Activated CD8-positive, alpha-beta T cell treated with anti-CD3 and anti-CD28 coated beads for 36 hours (primary cell): ENCODE measurements around the gene STK38L. TPM values are rescaled to one million over a fixed set of nuclear protein-coding genes. Genes with fewer than 3 reads are reported as not detected.

Experiments used
- ATAC-seq: fragments of 200-7000 bp; cut with Tn5 transposase; one replicate; pipeline ENCODE4 v1.10.0; 2021; ENCODE audit warnings: mild to moderate bottlenecking, moderate library complexity
- CTCF ChIA-PET: fragments of 350-600 bp; sonication (Branson Sonifier 250); formaldehyde crosslinking; loops from one replicate; lab custom pipeline; 2021; ENCODE audit warnings: antibody characterized with exemption; lab: Charles Lee
- POLR2A ChIA-PET: fragments of 350-600 bp; sonication (Branson Sonifier 250); formaldehyde crosslinking; loops from one replicate; lab custom pipeline; 2021; ENCODE audit warnings: antibody characterized with exemption; lab: Charles Lee
- DNase-seq: peaks from one replicate; pipeline ENCODE4 v3.0.0-alpha.2; 2020
- H3K27ac Mint-ChIP-seq: one replicate; pipeline ENCODE4 v1.8.0; 2021; ENCODE audit warnings: mild to moderate bottlenecking, mixed read lengths
- H3K27me3 Mint-ChIP-seq: one replicate; pipeline ENCODE4 v1.8.0; 2021; ENCODE audit warnings: mixed read lengths
- H3K36me3 Mint-ChIP-seq: one replicate; pipeline ENCODE4 v1.8.0; 2021; ENCODE audit warnings: low read depth, mixed read lengths
- H3K4me1 Mint-ChIP-seq: one replicate; pipeline ENCODE4 v1.8.0; 2021; ENCODE audit warnings: low read depth, mixed read lengths
- H3K4me3 Mint-ChIP-seq: one replicate; pipeline ENCODE4 v1.8.0; 2021; ENCODE audit warnings: mild to moderate bottlenecking, moderate library complexity, mixed read lengths
- H3K9me3 Mint-ChIP-seq: one replicate; pipeline ENCODE4 v1.8.0; 2021; ENCODE audit warnings: mixed read lengths
- intact Hi-C: fragments of 100-400 bp; cut with micrococcal nuclease; formaldehyde crosslinking; loops from one replicate; pipeline ENCODE4 v1.10.0; 2022
- total RNA-seq, 2 experiments: library from RNA; stranded (reverse); gene quantifications; one replicate each; pipeline ENCODE4 v1.2.3, GENCODE V29; 2021
- TF ChIP-seq, protein P1 (sequence below): fragments of 200-600 bp; IDR thresholded peaks from one replicate; pipeline ENCODE4 v1.8.0; 2022; ENCODE audit warnings: antibody characterized with exemption, mild to moderate bottlenecking

Gene STK38L
- total RNA-seq, 2 experiments from 2014 or later = 23.5 to 27.6 TPM

DNA sequence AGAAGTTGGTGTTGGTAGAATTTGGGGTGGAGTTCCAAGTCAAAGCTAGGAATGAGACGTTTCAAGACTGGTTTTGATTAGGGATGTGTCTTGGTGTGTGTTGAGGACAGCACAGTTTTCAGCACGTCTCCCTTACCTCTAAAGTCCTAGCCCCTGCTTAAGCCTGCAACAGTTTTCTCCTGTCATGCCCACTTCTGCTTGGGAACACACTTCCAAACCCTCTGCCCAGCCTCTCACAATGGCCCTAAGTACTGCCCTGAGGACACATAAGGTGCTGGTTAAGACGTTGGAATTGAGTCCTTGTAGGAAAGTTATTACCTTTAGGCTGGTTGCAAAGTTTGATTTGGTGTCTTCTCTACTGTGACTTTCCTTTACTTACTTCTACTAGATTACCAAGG, 87.8 kb downstream of the STK38L start:
- ChIA-PET CTCF (interaction anchor here (0.8 to 1.9 kb wide), 4 partner anchors 15 to 372 kb away, joined by 3 to 6 read pairs (median 4); no protein-coding TSS in a partner anchor), POLR2A (interaction anchor here (0.7 to 1.6 kb wide), 2 partner anchors 23 to 54 kb away, joined by 3 to 4 read pairs; no protein-coding TSS in a partner anchor)
- Mint-ChIP-seq H3K4me1 (peaks cover 36% of the 10 kb centered on the region), H3K4me3 (peak overlapping the region; percentile 85), H3K36me3 (peaks cover 10% of the 10 kb centered on the region), H3K27me3 (peaks cover 35% of the 10 kb centered on the region), H3K27ac (peak overlapping the region; percentile 84), H3K9me3 (no peaks in the 10 kb centered on the region)
- no peak for DNase-seq
- TF ChIP-seq, protein P1, sequence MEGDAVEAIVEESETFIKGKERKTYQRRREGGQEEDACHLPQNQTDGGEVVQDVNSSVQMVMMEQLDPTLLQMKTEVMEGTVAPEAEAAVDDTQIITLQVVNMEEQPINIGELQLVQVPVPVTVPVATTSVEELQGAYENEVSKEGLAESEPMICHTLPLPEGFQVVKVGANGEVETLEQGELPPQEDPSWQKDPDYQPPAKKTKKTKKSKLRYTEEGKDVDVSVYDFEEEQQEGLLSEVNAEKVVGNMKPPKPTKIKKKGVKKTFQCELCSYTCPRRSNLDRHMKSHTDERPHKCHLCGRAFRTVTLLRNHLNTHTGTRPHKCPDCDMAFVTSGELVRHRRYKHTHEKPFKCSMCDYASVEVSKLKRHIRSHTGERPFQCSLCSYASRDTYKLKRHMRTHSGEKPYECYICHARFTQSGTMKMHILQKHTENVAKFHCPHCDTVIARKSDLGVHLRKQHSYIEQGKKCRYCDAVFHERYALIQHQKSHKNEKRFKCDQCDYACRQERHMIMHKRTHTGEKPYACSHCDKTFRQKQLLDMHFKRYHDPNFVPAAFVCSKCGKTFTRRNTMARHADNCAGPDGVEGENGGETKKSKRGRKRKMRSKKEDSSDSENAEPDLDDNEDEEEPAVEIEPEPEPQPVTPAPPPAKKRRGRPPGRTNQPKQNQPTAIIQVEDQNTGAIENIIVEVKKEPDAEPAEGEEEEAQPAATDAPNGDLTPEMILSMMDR = no peak
- intact Hi-C loops = loop anchor here (5.0 kb wide), 1 partner anchor 310 kb away; no protein-coding TSS in a partner anchor
- peak; percentile 9 for ATAC-seq

DNA sequence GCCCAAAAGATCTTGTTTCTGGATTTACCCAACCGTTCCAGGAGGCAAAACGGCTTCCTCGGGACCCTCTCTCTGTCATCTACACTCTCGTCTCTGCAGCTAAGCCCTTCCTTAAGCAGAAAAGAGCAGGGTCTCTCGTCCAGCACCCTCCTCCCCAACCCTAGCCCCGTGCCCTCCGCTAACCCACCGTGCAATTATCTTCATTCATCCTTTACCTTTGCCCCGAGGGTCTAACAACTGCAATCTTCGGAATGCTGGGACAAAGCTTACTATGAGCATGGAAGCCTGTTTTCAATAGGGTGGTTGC, 88.3 kb downstream of the STK38L start:
- Mint-ChIP-seq H3K27me3 (peaks cover 37% of the 10 kb centered on the region), H3K36me3 (peaks cover 9% of the 10 kb centered on the region), H3K27ac (peak overlapping the region; percentile 84), H3K9me3 (no peaks in the 10 kb centered on the region), H3K4me3 (peak overlapping the region; percentile 85), H3K4me1 (peaks cover 36% of the 10 kb centered on the region)
- ChIA-PET POLR2A (interaction anchor here (0.6 kb wide), 1 partner anchor 373 kb away, joined by 3 read pairs; no protein-coding TSS in a partner anchor), CTCF (interaction anchor here (1.0 to 1.9 kb wide), 3 partner anchors 15 to 372 kb away, joined by 3 to 6 read pairs (median 4); no protein-coding TSS in a partner anchor)
- no peak for ATAC-seq
- intact Hi-C loops = loop anchor here (5.0 kb wide), 1 partner anchor 310 kb away; no protein-coding TSS in a partner anchor
- DNase-seq = no peak
- TF ChIP-seq, protein P1 = no peak

DNA sequence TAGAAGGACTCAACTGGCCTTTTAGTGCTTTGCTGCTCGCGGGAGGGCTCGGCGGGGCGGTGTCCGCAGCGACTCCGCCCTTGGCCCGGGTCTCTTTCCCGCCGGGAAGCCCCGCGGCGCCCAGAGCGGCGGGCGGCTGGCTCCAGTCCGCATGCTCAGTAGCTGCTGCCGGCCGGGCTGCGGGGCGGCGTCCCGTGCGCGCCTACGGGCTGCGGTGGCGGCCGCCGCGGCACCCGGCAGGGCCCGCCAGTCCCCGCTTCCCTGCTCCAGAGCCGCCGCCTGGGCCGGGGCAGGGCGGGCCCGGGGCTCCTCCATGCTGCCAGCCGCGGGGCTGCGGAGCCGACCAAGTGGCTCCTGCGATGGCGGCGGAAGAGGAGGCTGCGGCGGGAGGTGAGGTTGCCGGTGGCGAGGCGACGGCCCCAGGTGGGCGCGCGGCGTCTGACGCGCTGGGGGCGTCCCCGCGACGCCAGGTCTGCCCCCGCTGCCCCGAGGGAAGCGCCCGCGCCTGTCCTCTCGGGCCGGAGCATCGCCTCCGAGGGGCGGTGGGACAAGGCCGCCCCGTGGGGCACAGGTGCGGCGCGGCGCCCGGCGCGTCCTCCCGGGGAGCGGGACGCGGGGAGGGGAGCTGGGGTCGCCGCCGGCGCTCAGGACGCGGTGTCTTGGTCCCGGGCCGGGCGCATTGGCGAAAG, 88.8 kb downstream of the STK38L start, which contains the start of gene BMAL2:
Gene BMAL2 (plus strand): TSS at position 123 of the 689 bp plus-strand sequence. CDS start 237 bp downstream, at position 360.
- Mint-ChIP-seq H3K36me3 (peaks cover 4% of the 10 kb centered on the region), H3K9me3 (no peaks in the 10 kb centered on the region), H3K27ac (peak within 1 kb of the TSS; percentile 84), H3K4me1 (peaks cover 36% of the 10 kb centered on the region), H3K27me3 (peaks cover 37% of the 10 kb centered on the region), H3K4me3 (peak within 1 kb of the TSS; percentile 91)
- intact Hi-C loops = loop anchor here (5.0 kb wide), 1 partner anchor 309 kb away; no protein-coding TSS in a partner anchor
- ChIA-PET POLR2A (interaction anchor here (0.6 to 1.6 kb wide), 5 partner anchors 9 to 374 kb away, joined by 3 to 6 read pairs (median 4); no protein-coding TSS in a partner anchor), CTCF (interaction anchor here (1.0 to 1.9 kb wide), 5 partner anchors 16 to 372 kb away, joined by 3 to 7 read pairs (median 5); no protein-coding TSS in a partner anchor)
- TF ChIP-seq, protein P1 = no peak
- ATAC-seq (peak; percentile 52), DNase-seq (peak; percentile 56)

DNA sequence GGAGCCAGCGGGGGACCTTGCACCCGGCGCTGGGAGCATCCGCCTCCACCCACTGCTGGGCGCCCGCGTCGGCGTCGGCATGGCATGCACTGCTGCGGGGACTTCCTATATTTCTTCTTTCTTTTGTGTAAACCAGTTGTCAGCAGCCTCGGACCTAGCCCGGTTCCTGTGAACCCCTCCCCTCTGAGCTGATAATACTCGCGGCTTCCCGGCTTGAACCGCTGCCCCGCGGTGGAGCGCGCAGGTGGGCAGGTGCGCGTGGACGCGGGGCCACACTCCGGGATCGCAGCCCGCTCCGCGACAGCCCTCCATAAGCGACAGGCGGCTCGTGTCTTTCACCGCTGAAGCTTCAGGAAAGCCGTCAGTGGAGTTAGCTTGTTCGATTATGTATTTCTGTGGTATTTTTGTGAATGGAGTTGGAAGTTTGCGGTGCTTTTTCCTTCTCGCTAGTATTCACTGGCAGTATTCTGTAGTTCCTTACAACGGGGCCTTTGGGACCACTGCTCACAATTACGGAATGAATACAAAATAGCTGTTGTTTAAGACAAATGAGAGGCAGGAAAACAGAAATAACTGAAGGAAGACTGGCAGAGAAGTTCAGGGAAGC, 89.4 kb downstream of the STK38L start:
- TF ChIP-seq, protein P1 = no peak
- Mint-ChIP-seq H3K27ac (peak overlapping the region; percentile 84), H3K27me3 (peaks cover 37% of the 10 kb centered on the region), H3K4me3 (peak overlapping the region; percentile 91), H3K9me3 (no peaks in the 10 kb centered on the region), H3K36me3 (peaks cover 2% of the 10 kb centered on the region), H3K4me1 (peaks cover 39% of the 10 kb centered on the region)
- ChIA-PET CTCF (interaction anchor here (1.5 to 1.7 kb wide), 2 partner anchors 51 to 317 kb away, joined by 5 to 7 read pairs; no protein-coding TSS in a partner anchor), POLR2A (interaction anchor here (0.7 to 1.6 kb wide), 4 partner anchors 8 to 310 kb away, joined by 3 to 6 read pairs (median 4); no protein-coding TSS in a partner anchor)
- intact Hi-C loops = loop anchor here (5.0 kb wide), 1 partner anchor 309 kb away; no protein-coding TSS in a partner anchor
- ATAC-seq (peak; percentile 46), DNase-seq (peak; percentile 64)
